Subcutaneous adipose tissue (tissue), 4 donors: ENCODE results near the gene RGS11. TPM values are rescaled to one million over a fixed set of nuclear protein-coding genes. Genes with fewer than 3 reads are reported as not detected.

Source experiments
- total RNA-seq, 4 donors: library from RNA; depleted of rRNA; stranded (reverse); fragments of >200 nt; gene quantifications; one replicate each; pipeline ENCODE4 v1.1.0, GENCODE V29; 2016
- TF ChIP-seq, protein P1 (sequence below): fragments of 450-650 bp; IDR thresholded peaks from one replicate; pipeline ENCODE4 v1.5.1; 2016; ENCODE audit warnings: low read depth, mild to moderate bottlenecking, control low read depth, antibody characterized with exemption, moderate library complexity

The RGS11 gene
- total RNA-seq, 4 donors from 2014 or later: 6.2 to 20.2 (median 11.4) TPM

DNA sequence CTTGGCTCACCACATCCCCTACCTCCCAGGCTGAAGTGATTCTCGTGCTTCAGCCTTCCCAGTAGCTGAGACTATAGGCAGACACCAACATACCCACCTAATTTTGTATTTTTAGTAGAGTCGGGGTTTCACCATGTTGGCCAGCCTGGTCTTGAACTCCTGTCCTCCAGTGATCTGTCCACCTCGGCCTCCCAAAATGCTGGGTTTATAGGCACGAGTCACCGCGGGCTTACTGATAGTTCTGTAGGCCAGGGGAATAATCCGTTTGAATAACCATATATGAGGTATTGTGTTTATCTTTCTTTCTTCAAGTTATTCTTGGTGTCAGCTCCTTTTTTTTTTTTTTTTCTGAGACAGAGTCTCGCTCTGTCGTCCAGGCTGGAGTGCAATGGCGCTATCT lies 33.5 kb downstream of the RGS11 start:
- TF ChIP-seq, protein P1, sequence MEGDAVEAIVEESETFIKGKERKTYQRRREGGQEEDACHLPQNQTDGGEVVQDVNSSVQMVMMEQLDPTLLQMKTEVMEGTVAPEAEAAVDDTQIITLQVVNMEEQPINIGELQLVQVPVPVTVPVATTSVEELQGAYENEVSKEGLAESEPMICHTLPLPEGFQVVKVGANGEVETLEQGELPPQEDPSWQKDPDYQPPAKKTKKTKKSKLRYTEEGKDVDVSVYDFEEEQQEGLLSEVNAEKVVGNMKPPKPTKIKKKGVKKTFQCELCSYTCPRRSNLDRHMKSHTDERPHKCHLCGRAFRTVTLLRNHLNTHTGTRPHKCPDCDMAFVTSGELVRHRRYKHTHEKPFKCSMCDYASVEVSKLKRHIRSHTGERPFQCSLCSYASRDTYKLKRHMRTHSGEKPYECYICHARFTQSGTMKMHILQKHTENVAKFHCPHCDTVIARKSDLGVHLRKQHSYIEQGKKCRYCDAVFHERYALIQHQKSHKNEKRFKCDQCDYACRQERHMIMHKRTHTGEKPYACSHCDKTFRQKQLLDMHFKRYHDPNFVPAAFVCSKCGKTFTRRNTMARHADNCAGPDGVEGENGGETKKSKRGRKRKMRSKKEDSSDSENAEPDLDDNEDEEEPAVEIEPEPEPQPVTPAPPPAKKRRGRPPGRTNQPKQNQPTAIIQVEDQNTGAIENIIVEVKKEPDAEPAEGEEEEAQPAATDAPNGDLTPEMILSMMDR: no peak

DNA sequence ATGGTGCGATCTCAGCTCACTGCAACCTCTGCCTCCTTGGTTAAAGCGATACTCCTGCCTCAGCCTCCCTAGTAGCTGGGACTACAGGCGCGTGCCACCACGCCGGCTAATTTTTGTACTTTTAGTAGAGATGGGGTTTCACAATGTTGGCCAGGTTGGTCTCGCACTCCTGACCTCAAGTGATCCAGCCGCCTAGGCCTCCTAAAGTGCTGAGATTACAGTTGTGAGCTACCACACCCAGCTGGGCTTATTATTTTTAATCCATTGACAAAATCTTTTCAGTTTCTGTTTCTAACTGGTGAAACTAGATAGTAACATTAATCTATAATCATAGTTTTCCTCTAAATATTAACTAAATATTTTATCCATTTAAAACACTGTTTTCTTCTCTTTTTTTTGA lies 35.2 kb downstream of the RGS11 start:
- TF ChIP-seq, protein P1: no peak

DNA sequence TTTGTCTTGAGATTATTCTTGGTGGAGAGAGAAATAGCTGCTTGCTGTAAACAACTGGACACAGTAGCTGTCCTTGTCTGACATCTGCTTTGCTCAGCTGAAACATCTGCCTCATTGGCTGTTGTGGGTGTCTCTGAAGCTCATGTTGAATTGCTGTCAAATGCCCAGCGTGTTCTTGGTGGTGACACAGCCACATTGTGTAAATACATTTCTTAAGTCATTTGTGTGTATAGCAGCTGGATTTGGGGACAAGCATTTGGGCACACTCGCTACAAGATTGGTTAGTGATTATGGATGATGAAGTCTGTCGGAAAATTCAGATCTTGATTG lies 35.8 kb downstream of the RGS11 start:
- TF ChIP-seq, protein P1: no peak

DNA sequence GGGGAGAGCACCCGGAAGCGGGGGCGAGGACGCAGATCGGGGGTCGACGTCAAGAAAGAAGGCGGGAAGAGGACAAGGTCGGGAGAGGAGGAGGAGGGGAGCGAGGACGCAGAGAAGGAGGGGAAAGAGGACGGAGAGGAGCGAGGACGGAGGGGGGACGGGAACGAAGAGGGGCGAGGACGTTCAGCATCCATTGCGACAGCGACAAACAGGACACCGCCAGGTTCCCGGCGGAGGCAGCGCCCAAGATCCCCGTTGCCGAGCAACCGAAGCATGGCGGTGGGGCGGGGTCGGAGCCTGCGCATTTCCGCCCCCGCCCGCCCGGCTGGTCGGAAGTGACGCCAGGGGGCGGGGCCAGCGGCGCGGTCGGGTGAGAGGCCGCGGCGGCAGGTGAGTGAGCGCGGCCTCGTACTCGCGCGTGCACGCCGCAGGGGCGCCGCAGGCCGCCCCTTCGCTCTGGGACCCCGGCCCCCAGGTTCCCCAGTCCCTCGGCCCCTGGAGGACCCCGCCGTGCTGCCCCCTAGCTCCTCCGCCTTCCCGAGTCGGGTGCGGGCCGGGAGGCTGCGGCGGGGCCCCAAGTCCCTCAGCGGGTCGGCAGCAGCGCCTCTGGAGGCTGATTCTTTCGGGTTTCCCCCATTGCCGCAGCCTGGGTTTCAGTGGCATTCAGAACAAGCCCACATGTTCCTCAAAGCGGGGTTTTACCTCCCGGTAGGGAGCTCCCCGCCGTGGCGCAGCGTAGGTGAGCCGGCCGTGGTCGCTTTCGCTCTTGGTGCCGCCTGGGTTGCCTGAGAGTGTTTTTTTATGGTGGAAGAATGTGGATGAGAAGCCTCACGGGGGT lies 41.1 kb downstream of the RGS11 start, which contains the start of gene FAM234A:
FAM234A (plus strand) TSS at position 354 of the 838 bp plus-strand sequence. CDS start 19,593 bp downstream, outside the sequence.
- TF ChIP-seq, protein P1: no peak

DNA sequence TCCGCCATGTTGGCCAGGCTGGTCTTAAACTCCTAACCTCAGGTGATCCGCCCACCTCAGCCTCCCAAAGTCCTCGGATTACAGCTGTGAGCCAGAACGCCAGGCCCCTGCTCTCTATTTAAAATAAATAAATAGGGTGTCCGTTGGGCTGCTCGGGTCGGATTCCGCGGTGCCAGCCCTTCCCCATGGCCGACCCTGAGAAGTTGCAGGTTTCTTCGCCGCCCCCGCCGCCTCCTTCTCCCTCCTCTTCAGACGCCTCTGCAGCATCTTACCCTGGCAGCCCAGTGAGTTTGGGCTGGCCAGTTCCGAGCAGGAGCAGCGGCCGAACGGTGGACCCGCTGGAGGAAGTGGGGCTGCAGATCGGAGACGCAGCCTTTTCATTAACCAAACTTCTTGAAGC lies 44.8 kb downstream of the RGS11 start:
- TF ChIP-seq, protein P1: no peak

DNA sequence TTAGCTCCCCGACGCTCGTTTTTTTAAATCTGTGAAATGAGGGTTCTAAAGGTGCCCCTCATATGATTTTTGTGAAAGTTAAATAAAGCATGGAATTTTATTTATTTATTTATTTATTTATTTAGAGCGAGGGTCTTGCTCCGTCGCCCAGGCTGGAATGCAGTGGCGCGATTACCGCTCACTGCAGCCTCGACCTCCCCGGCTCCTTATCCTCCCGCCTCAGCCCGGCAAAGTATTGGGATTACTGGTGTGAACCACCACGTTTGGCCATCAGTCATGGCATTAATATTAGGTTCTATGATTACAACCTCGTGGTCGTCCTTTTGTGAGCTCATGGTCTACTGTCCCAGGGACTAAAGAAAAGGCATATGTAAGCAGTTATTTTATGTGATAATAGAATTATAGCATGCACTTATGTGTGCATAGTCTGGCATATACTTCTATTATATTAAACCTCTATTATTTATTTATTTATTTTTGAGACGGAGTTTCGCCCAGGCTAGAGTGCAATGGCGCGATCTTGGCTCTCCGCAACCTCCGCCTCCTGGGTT lies 45.9 kb downstream of the RGS11 start:
- TF ChIP-seq, protein P1: no peak

DNA sequence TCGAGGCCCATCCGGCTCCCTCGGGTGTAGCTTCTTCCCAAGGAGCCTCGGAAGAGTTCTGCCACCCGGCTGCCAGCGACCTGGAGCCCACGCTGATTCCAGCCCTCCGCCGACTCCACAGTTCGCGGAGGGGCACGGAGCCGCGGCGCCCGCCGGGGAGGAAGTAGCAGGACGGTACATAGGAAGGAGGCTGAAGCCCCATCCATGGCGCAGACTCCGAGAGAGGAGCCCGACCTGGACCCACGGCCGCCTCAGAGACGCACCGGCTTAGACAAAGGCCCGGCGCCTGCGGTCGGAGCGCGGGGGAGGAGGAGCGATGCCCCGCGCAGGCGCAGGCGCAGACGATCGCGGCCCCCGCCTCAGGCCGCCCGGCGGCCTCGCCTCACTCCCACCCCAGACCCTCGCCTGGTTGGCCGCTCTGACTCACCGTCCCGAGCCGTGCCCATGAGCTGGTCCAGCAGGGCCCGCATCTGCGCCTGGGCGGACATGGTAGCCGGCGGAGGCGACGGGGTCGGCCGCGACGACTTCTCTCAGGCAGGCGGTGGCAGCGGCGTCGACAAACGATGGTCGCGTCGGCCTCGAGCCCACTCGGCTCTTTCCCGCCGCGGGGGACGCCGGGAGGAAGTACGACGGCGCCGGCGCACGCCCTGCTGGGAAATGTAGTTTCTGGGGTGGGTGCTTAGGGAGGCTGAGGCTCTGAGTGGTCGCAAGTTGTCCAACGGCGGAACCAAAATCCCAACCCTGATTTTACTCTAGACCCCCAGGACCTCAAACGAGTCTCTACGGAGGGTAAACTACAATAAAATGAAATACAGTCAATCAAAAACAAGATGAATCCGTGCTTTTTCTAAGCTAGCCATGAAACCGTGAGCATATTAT lies 46.7 kb downstream of the RGS11 start, which contains the start of gene LUC7L:
LUC7L (minus strand) TSS at position 598 of the 879 bp plus-strand sequence; CDS start at position 488, 110 bp downstream.
- TF ChIP-seq, protein P1: no peak
